GM13977 (cell line): ENCODE results near the gene STK16.

Experiments
- DNase-seq: peaks from one replicate; pipeline ENCODE4 v3.0.0; 2012; ENCODE audit warnings: low spot score
- in situ Hi-C: fragments of 300-500 bp; cut with MboI; formaldehyde crosslinking; loops from one replicate; pipeline ENCODE4 v1.12.0; 2022; ENCODE audit warnings: low sequenced_read_pairs, low pct_unique_long_range_greater_than_20kb, mixed read lengths, inconsistent platforms; ENCODE audit not compliant: unreplicated experiment
- TF ChIP-seq, protein P1 (sequence below): IDR thresholded peaks from 2 replicates; pipeline ENCODE4 v1.5.1; 2012; ENCODE audit warnings: mild to moderate bottlenecking, control low read depth; ENCODE audit not compliant: insufficient read depth; ENCODE audit errors: extremely low read depth, missing control alignments

Gene STK16

DNA sequence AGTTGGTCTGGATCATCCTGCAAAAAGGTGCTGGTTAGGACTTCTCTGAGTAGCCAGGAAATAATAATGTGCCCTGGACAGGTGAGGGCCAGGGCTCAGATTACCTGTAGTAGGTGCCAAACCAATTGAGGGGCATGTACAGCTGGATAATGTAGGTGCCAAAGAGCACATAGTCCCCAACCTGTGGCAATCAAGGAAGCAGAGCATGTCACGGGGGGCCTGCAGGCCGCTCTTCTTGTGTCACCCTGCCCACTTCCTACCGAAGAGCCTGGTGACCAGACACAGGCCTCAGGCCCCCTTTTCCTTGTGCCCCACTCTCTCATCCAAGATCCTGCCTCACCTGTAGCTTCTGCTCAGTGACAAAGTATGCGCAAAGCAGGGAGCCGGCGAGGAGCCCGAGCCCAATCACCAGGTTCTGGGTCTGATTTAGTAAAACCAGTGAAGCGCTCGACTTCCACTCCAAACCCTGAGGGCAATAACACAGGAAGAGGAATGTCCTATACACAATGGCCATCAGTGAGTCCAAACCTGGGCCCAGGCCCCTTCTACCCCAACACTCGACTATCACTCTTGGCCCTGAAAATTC is 31.7 kb upstream of the STK16 start:
- in situ Hi-C loops, result no loop called here
- TF ChIP-seq, protein P1, sequence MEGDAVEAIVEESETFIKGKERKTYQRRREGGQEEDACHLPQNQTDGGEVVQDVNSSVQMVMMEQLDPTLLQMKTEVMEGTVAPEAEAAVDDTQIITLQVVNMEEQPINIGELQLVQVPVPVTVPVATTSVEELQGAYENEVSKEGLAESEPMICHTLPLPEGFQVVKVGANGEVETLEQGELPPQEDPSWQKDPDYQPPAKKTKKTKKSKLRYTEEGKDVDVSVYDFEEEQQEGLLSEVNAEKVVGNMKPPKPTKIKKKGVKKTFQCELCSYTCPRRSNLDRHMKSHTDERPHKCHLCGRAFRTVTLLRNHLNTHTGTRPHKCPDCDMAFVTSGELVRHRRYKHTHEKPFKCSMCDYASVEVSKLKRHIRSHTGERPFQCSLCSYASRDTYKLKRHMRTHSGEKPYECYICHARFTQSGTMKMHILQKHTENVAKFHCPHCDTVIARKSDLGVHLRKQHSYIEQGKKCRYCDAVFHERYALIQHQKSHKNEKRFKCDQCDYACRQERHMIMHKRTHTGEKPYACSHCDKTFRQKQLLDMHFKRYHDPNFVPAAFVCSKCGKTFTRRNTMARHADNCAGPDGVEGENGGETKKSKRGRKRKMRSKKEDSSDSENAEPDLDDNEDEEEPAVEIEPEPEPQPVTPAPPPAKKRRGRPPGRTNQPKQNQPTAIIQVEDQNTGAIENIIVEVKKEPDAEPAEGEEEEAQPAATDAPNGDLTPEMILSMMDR, result no peak
- no peak for DNase-seq

DNA sequence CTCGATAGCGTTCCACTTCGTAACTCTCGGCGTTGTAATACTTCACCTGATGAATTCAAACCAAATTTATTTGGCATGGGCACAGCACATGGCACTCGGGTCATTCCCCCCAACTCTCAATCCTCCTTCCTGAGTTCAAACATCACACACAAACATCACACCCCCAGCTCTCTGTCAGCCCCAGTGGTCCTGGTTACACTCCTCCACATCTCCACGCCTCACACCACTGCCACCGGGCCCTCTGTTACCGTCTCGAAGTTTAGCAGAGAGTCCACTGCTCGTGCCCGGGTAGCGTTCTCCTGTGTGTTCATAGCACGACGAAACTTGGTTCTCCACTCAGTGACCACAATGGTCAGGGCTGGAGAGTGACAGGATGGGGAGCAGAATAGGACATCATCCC is 31.1 kb upstream of the STK16 start:
- TF ChIP-seq, protein P1, result no peak
- no peak for DNase-seq
- in situ Hi-C loops, result no loop called here

DNA sequence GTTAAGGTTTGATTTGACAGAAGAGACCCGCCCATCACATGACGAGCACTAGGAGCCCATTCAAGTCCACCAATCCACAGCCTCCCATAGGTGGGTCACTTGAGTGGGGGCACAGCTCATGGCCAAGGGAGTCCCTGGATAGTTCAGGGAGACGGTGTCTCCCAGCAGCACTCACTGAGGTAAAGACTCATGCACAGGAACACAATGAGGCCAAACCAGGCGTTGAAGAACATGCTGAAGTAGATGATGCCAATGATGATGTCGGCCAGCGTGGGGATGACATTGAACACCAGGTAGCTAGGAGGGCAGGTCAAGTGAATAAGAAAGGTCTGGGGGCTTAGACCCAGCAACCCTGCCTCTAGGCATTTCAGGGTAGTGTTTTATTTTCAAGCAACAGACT is 30.5 kb upstream of the STK16 start:
- DNase-seq, result no peak
- TF ChIP-seq, protein P1, result no peak
- in situ Hi-C loops, result no loop called here

DNA sequence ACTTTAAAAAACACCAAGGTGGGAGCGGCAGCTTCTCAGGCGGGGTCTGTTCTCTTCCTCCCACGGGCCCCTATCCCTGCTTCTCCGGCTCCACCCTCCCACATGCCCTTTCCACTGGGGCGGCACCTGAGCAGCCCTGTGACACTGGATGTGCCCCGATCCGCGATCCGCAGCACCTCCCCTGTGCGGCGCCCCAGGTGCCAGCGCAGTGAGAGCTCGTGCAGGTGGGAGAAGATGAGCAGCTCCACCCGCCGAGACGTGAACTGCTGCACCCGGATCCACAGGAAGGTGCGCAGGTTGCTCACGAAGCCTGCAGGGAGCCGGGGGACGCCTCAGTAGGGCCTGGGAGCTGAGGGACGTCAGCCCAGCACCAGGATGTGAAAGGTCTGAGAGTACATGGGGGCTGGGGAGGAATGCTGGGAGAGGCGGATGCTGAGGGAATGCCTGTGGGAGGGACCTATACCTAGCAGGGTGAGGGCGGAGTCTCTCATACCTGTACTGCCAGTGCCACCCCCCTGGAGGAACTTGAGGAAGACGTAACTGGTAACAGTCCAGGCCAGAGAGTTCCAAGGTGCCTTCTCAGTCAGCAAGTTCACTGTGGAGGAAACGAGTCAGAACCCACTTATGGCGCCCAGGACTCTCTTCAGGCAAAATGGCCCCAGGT is 29.3 kb upstream of the STK16 start:
- DNase-seq, result no peak
- in situ Hi-C loops, result no loop called here

GRCh38 chr2:219216535-219216915 is 28.8 kb upstream of the STK16 start:
- TF ChIP-seq, protein P1, result no peak
- in situ Hi-C loops, result no loop called here
- no peak for DNase-seq

More for the DNA sequence above, 29.3 kb upstream of the STK16 start:
- TF ChIP-seq, protein P1, result no peak

- in situ Hi-C loops, result no loop called here
- DNase-seq, result peak; percentile 58
- TF ChIP-seq, protein P1, result no peak
These were observed 27.0 kb upstream of the STK16 start for GRCh38 chr2:219218217-219218731.
